SHP77 treated with DMSO at 0.1 percent for 48 hours (cell line): ENCODE data around the gene IGSF9B.

ENCODE experiments used
- DNase-seq: peaks from one replicate; lab custom pipeline; 2025; lab: John Stamatoyannopoulos, UW

The IGSF9B gene

GRCh38 chr11:133898770-133899115, 58.0 kb downstream of the IGSF9B start:
- DNase-seq = no peak

GRCh38 chr11:133898031-133898769, 58.6 kb downstream of the IGSF9B start:
- DNase-seq = no peak

GRCh38 chr11:133897331-133897650, 59.5 kb downstream of the IGSF9B start:
- DNase-seq = no peak

GRCh38 chr11:133896642-133897330, 60.0 kb downstream of the IGSF9B start:
- no peak for DNase-seq

GRCh38 chr11:133896028-133896427, 60.7 kb downstream of the IGSF9B start:
- no peak for DNase-seq

GRCh38 chr11:133895551-133895950, 61.2 kb downstream of the IGSF9B start:
- DNase-seq = no peak

GRCh38 chr11:133895061-133895479, 61.7 kb downstream of the IGSF9B start:
- no peak for DNase-seq

- DNase-seq = no peak
Observed at GRCh38 chr11:133893381-133893780, 63.4 kb downstream of the IGSF9B start.

- no peak for DNase-seq
Observed at GRCh38 chr11:133892584-133893380, 64.0 kb downstream of the IGSF9B start.

GRCh38 chr11:133892126-133892525, 64.6 kb downstream of the IGSF9B start:
- no peak for DNase-seq

GRCh38 chr11:133889893-133890292, 66.9 kb downstream of the IGSF9B start:
- DNase-seq = no peak

- no peak for DNase-seq
Observed at GRCh38 chr11:133889188-133889587, 67.6 kb downstream of the IGSF9B start.

- DNase-seq = no peak
Observed at GRCh38 chr11:133887692-133888332, 69.0 kb downstream of the IGSF9B start.

GRCh38 chr11:133886029-133886428, 70.7 kb downstream of the IGSF9B start:
- no peak for DNase-seq

- no peak for DNase-seq
Observed at GRCh38 chr11:133872160-133872559, 84.6 kb downstream of the IGSF9B start.

GRCh38 chr11:133867456-133867855, 89.3 kb downstream of the IGSF9B start:
- no peak for DNase-seq

GRCh38 chr11:133865466-133865865, 91.3 kb downstream of the IGSF9B start:
- DNase-seq = no peak

GRCh38 chr11:133864756-133865155, 92.0 kb downstream of the IGSF9B start:
- DNase-seq = no peak

- DNase-seq = no peak
Observed at GRCh38 chr11:133860151-133860550, 96.6 kb downstream of the IGSF9B start.
